WERI-Rb-1 (cell line): ENCODE measurements around the gene NUP88.

Experiments used
- DNase-seq: peaks from one replicate; pipeline ENCODE4 v3.0.0-alpha.2; 2020
- H3K27ac ChIP-seq: fragments of 250-450 bp; sonication (Bioruptor Pico); 2 replicates; pipeline ENCODE4 v1.5.1; 2020; ENCODE audit warnings: mild to moderate bottlenecking, moderate library complexity
- H3K27me3 ChIP-seq: fragments of 250-450 bp; sonication (Bioruptor Pico); 2 replicates; pipeline ENCODE4 v1.5.1; 2021; ENCODE audit warnings: mild to moderate bottlenecking, low read depth, moderate library complexity; ENCODE audit not compliant: insufficient read depth, severe bottlenecking
- H3K36me3 ChIP-seq: fragments of 250-450 bp; sonication (Bioruptor Pico); 2 replicates; pipeline ENCODE4 v1.5.1; 2020; ENCODE audit warnings: mild to moderate bottlenecking, moderate library complexity
- H3K4me3 ChIP-seq: 2 replicates; pipeline ENCODE4 v1.5.1; 2011; ENCODE audit warnings: low read depth, mild to moderate bottlenecking, control low read depth, low read length
- H3K9me3 ChIP-seq: fragments of 250-450 bp; sonication (Bioruptor Pico); 2 replicates; pipeline ENCODE4 v1.5.1; 2021; ENCODE audit warnings: mild to moderate bottlenecking, moderate library complexity; ENCODE audit not compliant: severe bottlenecking
- TF ChIP-seq, protein P1 (sequence below): IDR thresholded peaks from 2 replicates; pipeline ENCODE4 v1.5.1; 2011; ENCODE audit warnings: low read depth, mild to moderate bottlenecking, control low read depth, inconsistent platforms, low read length

Gene NUP88

DNA sequence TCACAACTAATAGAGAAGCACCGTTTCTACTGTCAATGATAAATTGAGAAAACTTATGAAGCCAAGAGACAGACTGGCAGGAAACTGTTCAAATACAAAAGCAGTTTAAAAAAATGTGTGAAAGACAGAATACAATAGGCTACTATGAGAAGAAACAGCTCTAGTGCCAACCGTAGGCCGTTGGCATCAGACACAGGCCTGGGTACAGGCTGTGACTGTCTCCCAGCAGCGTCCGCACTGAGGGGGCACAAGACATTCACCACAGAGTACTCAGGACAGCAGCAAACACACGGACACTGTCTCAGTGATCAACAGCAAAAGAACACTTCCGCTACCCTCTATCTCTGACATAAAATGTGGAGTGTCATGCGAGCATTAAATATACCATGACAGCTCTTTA lies 27.3 kb upstream of the NUP88 start:
- TF ChIP-seq, protein P1, sequence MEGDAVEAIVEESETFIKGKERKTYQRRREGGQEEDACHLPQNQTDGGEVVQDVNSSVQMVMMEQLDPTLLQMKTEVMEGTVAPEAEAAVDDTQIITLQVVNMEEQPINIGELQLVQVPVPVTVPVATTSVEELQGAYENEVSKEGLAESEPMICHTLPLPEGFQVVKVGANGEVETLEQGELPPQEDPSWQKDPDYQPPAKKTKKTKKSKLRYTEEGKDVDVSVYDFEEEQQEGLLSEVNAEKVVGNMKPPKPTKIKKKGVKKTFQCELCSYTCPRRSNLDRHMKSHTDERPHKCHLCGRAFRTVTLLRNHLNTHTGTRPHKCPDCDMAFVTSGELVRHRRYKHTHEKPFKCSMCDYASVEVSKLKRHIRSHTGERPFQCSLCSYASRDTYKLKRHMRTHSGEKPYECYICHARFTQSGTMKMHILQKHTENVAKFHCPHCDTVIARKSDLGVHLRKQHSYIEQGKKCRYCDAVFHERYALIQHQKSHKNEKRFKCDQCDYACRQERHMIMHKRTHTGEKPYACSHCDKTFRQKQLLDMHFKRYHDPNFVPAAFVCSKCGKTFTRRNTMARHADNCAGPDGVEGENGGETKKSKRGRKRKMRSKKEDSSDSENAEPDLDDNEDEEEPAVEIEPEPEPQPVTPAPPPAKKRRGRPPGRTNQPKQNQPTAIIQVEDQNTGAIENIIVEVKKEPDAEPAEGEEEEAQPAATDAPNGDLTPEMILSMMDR, result no peak
- Histone ChIP-seq H3K4me3 (no peak overlapping the region), H3K9me3 (no peaks in the 10 kb centered on the region), H3K27me3 (no peaks in the 10 kb centered on the region), H3K27ac (no peak overlapping the region), H3K36me3 (peaks cover 75% of the 10 kb centered on the region)
- DNase-seq, result no peak

DNA sequence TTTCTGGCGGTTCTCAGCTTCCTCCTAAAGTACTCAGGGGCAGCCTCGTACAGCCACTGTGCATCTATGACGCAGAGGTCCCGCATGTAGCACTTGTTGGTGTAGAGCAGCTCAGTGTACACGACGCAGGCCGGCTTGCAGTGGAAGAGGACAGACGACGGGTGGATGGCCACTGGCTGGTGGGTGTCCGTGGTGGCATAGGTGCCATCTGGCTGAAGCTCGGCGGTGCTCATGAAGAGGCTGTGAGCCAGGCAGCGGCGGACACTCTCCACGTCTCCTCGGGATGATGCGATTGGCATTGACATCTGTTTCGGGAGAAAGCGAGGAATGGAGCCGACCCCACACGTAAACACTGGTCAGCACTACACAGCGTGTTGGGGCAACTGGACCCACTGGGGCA lies 24.7 kb upstream of the NUP88 start:
- Histone ChIP-seq H3K27me3 (no peaks in the 10 kb centered on the region), H3K4me3 (no peak overlapping the region), H3K27ac (no peak overlapping the region), H3K9me3 (no peaks in the 10 kb centered on the region), H3K36me3 (peaks cover 51% of the 10 kb centered on the region)
- no peak for DNase-seq
- TF ChIP-seq, protein P1, result no peak

DNA sequence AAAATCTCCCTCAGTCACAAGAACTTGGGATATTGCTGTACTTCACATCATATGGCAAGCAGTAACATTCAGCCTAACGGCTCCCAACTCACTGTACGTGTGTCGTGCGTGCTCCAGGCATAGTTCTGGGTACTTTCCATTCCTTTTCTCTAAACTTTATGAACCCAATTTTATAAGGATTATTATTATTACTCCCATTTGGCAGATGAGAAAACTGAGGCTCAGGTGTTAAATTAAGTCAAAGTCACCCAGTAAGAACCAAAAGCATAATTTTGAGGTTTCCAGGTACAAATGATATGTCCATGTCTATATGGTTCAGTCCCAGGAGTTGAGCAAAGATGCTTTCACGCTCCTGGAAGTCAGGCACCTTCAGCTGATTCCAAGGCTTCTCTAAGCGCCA lies 24.3 kb upstream of the NUP88 start:
- no peak overlapping the region for H3K4me3 ChIP-seq
- DNase-seq, result no peak
- H3K27ac ChIP-seq, result no peak overlapping the region
- H3K36me3 ChIP-seq, result peaks cover 50% of the 10 kb centered on the region
- no peaks in the 10 kb centered on the region for H3K9me3 ChIP-seq
- no peaks in the 10 kb centered on the region for H3K27me3 ChIP-seq
- TF ChIP-seq, protein P1, result no peak

DNA sequence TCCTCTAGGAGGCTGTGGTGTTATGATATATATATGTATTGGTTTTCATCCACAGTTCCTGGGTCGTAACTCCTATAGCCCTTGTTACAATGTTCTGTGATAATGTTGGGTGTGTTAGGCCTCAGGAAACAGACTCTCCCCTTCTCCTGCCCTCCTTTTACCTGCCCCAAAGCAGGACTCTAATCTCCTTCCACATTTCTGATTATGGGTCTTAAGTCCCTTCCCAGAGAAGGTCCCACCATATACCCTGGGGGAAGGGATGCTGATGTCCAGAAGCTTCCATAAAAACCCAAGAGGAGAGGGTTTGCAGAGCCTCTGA lies 19.9 kb upstream of the NUP88 start:
- TF ChIP-seq, protein P1, result no peak
- no peaks in the 10 kb centered on the region for H3K27me3 ChIP-seq
- peaks cover 50% of the 10 kb centered on the region for H3K36me3 ChIP-seq
- no peaks in the 10 kb centered on the region for H3K9me3 ChIP-seq
- peak overlapping the region; percentile 52 for H3K27ac ChIP-seq
- no peak overlapping the region; the same call in 1 of the 2 replicates for H3K4me3 ChIP-seq
- no peak for DNase-seq

DNA sequence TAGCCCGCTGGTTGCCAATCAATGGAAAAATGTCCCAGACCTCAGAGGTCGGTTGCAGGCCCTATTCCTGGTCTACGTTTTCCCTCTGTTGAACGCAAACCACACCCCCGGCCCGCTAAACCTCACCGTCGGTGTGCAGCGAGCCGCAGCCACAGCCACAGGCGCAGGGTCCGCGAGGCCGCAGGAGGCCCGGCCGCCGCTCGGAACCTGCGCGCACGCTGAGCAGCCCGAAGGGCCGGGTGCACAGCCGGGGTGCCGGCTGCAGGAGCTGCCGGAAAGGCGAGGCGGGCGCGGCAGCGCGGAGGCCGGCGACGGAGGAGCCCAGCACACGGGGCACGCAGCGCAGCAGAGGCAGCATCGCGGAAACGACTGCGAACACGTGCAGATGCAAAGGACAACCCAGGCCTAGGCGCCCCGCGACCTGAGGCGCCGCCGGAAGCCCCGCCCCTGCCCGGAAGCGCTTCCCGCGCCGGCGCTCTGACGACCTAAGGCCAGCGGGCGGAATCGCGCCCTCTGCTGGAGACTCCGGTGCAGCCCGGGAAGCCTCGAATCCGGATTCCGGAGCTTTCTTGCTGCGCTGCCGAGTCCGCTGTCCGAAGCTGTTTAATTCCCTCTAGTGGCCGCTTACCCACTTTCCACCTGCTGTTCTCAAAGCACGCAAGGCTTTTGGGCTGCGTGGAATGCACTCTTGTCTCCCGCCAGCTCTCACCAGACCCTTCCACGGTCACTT lies 19.4 kb upstream of the NUP88 start, which contains the start of gene C1QBP:
Gene C1QBP, minus strand, starts transcription at position 440 of the 730 bp plus-strand sequence. Its CDS starts 82 bp downstream, at position 358.
- TF ChIP-seq, protein P1, result peak; percentile 94
- H3K4me3 ChIP-seq, result peak within 1 kb of the TSS; percentile 70
- peaks cover 50% of the 10 kb centered on the region for H3K36me3 ChIP-seq

More for the DNA sequence above, 19.4 kb upstream of the NUP88 start, which contains the start of gene C1QBP:
- peak; percentile 93 for DNase-seq
- H3K9me3 ChIP-seq, result no peaks in the 10 kb centered on the region
- no peaks in the 10 kb centered on the region for H3K27me3 ChIP-seq
- peak within 1 kb of the TSS; percentile 76 for H3K27ac ChIP-seq
